Breast epithelium (tissue), 4 donors: ENCODE data around the gene EBF3. TPM values are rescaled to one million over a fixed set of nuclear protein-coding genes. Genes with fewer than 3 reads are reported as not detected.

ENCODE experiments used
- DNase-seq, 2 donors: peaks; one replicate each; pipeline ENCODE4 v3.0.0-alpha.2; 2019; ENCODE audit warnings: low spot score in 2 of 2
- H3K27ac ChIP-seq, 2 donors: fragments of 200-600 bp; sonication (generic) in 1 of 2; one replicate each; pipeline ENCODE4 v1.5.1; 2016 to 2019; ENCODE audit warnings: mild to moderate bottlenecking in 1 of 2
- H3K27me3 ChIP-seq, 2 donors: fragments of 200-600 bp; sonication (generic) in 1 of 2; one replicate each; pipeline versions ENCODE4 v1.5.1 to v1.6.0; 2017 to 2019; ENCODE audit warnings: control low read depth in 1 of 2, mild to moderate bottlenecking in 1 of 2
- H3K36me3 ChIP-seq: fragments of 200-600 bp; one replicate; pipeline ENCODE4 v1.5.1; 2019
- H3K4me1 ChIP-seq, 2 donors: fragments of 200-600 bp; sonication (generic); one replicate each; pipeline ENCODE4 v1.5.1; 2016 to 2019; ENCODE audit warnings: control low read depth in 1 of 2
- H3K4me3 ChIP-seq, 3 donors: fragments of 200-600 bp; sonication (generic); 1 replicate in 2 of 3; 2 replicates in 1 of 3; pipeline ENCODE4 v1.5.1; 2016 to 2019; ENCODE audit warnings: mild to moderate bottlenecking in 3 of 3, moderate library complexity in 2 of 3
- H3K9me3 ChIP-seq, 2 donors: fragments of 200-600 bp; sonication (generic) in 1 of 2; one replicate each; pipeline ENCODE4 v1.5.1; 2016 to 2019; ENCODE audit warnings: control low read depth in 1 of 2
- CTCF ChIP-seq, 3 donors: fragments of 450-650 bp; IDR thresholded peaks; one replicate each; pipeline ENCODE4 v1.5.1; 2016 to 2017; ENCODE audit warnings: antibody characterized with exemption in 3 of 3, mild to moderate bottlenecking in 3 of 3, moderate library complexity in 3 of 3
- POLR2A ChIP-seq: fragments of 450-650 bp; IDR thresholded peaks from one replicate; pipeline ENCODE4 v1.6.1; 2016; ENCODE audit warnings: antibody characterized with exemption, mild to moderate bottlenecking, moderate library complexity
- POLR2AphosphoS5 ChIP-seq, 3 donors: sonication (generic); formaldehyde crosslinking; IDR thresholded peaks; one replicate each; pipeline ENCODE4 v1.6.1; 2017; ENCODE audit warnings: antibody characterized with exemption in 3 of 3
- intact Hi-C: fragments of 100-400 bp; cut with DNase I; formaldehyde crosslinking; loops from one replicate; pipeline ENCODE4 v1.15.1; 2023; ENCODE audit warnings: low total_unique reads
- total RNA-seq, 3 donors: library from RNA; depleted of rRNA; stranded (reverse); fragments of >200 nt; gene quantifications; one replicate each; pipeline ENCODE4 v1.1.0, GENCODE V29; 2016

Gene EBF3
- total RNA-seq, 3 donors from 2014 or later, result 4.2 to 28.0 (median 6.6) TPM

- no peaks in the 10 kb centered on the region for H3K27me3 ChIP-seq
- intact Hi-C loops, result no loop called here
- no peaks in the 10 kb centered on the region for H3K9me3 ChIP-seq
- no peak overlapping the region for H3K27ac ChIP-seq
- peak in 1 of 2 donors; percentile 22 for DNase-seq
- no peaks in the 10 kb centered on the region for H3K36me3 ChIP-seq
- TF ChIP-seq CTCF (IDR thresholded peaks at IDR 0.05) (no peak), POLR2AphosphoS5 (IDR thresholded peaks at IDR 0.05) (no peak), POLR2A (no peak)
- no peak overlapping the region for H3K4me3 ChIP-seq
- no peaks in the 10 kb centered on the region for H3K4me1 ChIP-seq
Observed at GRCh38 chr10:129912986-129913695, 50.9 kb downstream of the EBF3 start.

GRCh38 chr10:129912166-129912917, 51.7 kb downstream of the EBF3 start:
- TF ChIP-seq CTCF (IDR thresholded peaks at IDR 0.05), result no peak
- intact Hi-C loops, result no loop called here
- Histone ChIP-seq H3K27me3 (no peaks in the 10 kb centered on the region), H3K36me3 (no peaks in the 10 kb centered on the region), H3K4me1 (no peaks in the 10 kb centered on the region), H3K4me3 (no peak overlapping the region), H3K27ac (no peak overlapping the region), H3K9me3 (no peaks in the 10 kb centered on the region)
- no peak for DNase-seq

- peak in 1 of 2 donors; percentile 37 for DNase-seq
- H3K27me3 ChIP-seq, result no peaks in the 10 kb centered on the region
- TF ChIP-seq POLR2AphosphoS5 (IDR thresholded peaks at IDR 0.05), result no peak
- intact Hi-C loops, result no loop called here
- no peaks in the 10 kb centered on the region for H3K36me3 ChIP-seq
- no peaks in the 10 kb centered on the region for H3K9me3 ChIP-seq
- no peak overlapping the region for H3K4me3 ChIP-seq
- no peak overlapping the region for H3K27ac ChIP-seq
- no peaks in the 10 kb centered on the region for H3K4me1 ChIP-seq
Observed at GRCh38 chr10:129911451-129912165, 52.5 kb downstream of the EBF3 start.

GRCh38 chr10:129910861-129911260, 53.2 kb downstream of the EBF3 start:
- Histone ChIP-seq H3K4me1 (no peaks in the 10 kb centered on the region), H3K36me3 (no peaks in the 10 kb centered on the region), H3K9me3 (no peaks in the 10 kb centered on the region), H3K4me3 (no peak overlapping the region), H3K27ac (no peak overlapping the region), H3K27me3 (no peaks in the 10 kb centered on the region)
- peak in 1 of 2 donors; percentile 36 for DNase-seq
- TF ChIP-seq POLR2A, result no peak
- TF ChIP-seq POLR2AphosphoS5 (IDR thresholded peaks at IDR 0.05), result no peak
- no peak for TF ChIP-seq CTCF (IDR thresholded peaks at IDR 0.05)
- intact Hi-C loops, result no loop called here

DNA sequence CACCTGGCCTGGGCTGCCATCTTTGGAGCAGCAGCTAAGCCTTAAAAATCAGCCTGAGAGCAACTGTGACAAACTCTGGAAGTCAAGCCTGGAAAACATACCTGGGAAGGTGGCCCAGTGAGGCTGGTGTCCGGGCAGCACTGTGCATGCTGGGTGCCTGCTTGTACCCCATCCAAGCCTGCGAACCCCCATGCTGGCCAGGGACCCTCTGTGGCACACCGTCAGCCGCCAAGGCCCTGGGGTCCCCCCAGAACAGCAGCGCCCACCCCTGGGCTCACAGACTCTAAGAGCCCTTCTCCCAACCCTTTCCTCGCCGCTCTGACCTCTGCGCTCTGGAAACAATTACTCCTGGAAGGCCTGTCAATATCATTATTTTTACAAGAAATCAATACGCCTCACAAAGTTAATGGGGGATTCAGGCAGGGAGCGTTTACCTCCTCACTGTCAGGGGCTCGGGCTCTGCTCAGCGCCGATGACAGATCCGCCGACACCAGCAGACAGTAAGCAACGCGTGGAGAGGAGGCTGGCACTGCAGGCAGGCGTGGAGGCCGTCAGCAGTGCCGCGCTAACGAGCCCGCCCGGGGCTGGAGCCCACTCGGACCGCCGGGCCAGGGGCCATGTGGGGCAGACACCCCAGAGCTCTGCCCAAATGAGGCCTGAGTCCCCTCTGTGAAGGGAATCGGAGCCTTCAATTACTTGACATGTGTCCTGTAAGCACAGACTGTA, 54.4 kb downstream of the EBF3 start:
- H3K27me3 ChIP-seq, result no peaks in the 10 kb centered on the region
- H3K9me3 ChIP-seq, result no peaks in the 10 kb centered on the region
- no peak overlapping the region for H3K4me3 ChIP-seq
- intact Hi-C loops, result no loop called here
- H3K36me3 ChIP-seq, result no peaks in the 10 kb centered on the region
- TF ChIP-seq POLR2A (no peak), POLR2AphosphoS5 (IDR thresholded peaks at IDR 0.05) (no peak), CTCF (IDR thresholded peaks at IDR 0.05) (no peak)
- H3K4me1 ChIP-seq, result no peaks in the 10 kb centered on the region
- H3K27ac ChIP-seq, result no peak overlapping the region
- peak in 1 of 2 donors; percentile 31 for DNase-seq
